ENCODE data around the gene SUSD3.
"Not testable (repeated sequence)": the region's sequence is repeated elsewhere in the genome, so short reads cannot be mapped to it uniquely, and the experiment has no call there.

Gene SUSD3

DNA sequence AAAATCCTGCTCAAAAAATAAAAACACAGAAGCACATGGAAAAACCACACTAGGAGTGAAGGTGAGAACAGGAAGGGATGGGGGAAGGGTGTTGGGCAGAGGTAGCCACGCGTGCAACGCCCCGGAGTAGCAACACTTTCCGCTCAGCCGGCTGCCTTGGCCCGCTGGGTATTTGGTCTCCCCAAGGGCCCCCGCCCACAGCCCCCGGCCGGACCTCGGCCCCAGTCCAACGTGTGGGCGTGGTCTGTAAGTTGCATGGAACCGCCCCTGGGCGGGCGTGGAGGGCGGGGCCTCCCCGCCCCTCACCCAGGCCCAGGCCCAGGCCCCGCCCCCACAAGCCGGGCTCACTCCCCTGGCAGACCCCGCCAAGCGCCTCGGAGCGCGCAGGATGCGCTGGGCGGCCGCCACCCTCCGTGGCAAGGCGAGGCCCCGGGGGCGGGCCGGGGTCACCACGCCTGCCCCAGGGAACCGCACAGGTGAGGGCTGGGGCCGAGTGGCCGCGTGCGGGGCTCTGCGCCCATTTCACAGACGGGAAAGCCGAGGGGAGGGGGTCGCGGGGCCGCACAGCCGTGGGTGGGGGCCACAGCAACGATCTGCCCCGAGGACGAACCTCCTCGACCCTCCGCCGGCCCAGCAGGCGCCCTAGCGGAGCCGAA, at the start of gene SUSD3:
Gene SUSD3, plus strand, starts transcription at position 347 of the 656 bp plus-strand sequence. Its CDS starts 42 bp downstream, at position 389.
- DNase-seq = no peak

DNA sequence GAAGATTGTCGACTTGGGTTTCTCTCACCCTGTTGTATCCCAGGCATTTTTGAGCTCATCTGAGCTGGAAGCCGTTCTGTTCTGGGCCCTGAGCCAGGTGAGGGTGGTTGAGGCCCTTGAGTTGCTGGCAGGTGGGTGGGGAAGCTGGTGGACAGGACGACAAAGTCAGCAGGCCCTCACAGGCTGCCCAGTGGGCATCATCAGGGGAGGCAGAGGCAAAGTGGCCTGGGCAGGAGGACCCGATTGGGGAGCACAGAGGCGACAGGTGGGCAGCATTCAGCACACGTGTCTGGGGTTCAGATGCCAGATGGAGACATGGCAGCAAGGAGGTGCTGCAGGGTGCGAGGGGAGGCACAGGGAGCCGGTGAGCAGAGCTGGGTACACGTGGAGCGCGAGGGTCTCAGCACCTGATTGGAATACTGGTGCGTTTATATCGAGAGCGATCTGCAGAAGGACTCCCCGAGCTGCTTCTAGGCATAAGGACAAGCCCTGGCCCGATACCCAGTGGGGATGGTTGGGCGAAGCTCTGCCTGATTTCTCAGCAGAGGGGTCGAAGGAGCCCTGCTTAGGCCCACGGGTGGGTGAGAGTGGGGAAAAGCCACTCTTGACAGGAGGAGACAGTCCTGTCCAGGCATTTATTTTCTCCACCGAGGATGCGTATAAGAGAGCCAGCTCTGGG, 49.0 kb upstream of the SUSD3 start:
- no peak for DNase-seq

DNA sequence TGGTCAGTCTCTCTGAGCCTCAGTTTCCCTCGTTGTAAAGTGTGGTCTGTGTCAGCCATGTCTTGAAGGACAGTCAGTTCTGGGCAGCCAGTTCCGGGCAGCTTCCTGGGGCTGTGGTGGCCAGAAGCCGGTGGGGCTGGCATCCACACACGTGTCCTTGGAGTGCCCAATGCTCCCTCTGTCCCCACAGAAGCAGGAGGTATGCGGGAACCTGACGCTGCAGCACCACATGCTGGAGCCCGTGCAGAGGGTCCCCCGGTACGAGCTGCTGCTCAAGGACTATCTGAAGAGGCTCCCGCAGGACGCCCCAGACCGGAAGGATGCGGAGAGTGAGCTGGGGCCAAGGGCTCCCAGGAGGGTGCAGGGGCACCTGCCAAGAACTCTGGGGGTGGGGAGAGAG, 48.4 kb upstream of the SUSD3 start:
- no peak for DNase-seq

DNA sequence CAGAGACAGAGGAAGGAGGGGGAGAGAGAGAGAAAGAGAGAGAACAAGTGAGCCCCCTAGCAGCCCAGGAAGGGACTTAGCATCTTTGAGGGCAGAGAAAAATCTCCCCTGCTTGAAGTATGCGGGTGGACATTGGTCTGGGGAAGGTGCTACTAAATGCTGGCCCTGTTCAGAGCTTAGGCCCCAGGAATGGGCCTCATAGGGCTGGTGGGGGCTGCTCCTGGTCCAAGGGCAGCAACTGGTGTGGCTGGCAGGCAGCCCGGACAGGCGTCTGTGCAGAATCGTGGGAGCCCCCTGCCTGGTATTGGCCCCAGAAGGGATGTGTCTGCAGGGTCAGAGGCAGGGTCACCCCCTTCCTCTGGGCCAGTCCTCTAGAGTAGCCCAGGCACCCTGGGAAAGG, 47.8 kb upstream of the SUSD3 start:
- no peak for DNase-seq

DNA sequence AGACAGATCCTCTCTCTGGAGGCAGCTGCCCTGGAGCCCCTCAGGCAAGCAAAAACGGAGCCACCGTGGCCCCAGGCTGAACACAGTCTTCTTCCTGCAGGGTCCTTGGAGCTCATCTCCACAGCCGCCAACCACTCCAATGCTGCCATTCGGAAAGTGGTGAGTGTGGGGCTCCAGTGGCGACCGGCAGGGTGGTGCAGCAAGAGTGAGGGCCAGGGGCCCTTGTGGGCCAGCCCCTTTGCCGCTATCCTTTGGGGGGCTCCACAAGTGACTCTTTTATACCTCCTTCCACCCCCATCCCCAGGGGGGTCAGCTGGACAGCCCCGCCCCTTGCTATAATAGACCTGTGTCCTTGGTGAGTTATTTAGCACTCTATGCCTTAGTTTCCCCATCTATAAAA, 47.4 kb upstream of the SUSD3 start:
- DNase-seq = no peak

DNA sequence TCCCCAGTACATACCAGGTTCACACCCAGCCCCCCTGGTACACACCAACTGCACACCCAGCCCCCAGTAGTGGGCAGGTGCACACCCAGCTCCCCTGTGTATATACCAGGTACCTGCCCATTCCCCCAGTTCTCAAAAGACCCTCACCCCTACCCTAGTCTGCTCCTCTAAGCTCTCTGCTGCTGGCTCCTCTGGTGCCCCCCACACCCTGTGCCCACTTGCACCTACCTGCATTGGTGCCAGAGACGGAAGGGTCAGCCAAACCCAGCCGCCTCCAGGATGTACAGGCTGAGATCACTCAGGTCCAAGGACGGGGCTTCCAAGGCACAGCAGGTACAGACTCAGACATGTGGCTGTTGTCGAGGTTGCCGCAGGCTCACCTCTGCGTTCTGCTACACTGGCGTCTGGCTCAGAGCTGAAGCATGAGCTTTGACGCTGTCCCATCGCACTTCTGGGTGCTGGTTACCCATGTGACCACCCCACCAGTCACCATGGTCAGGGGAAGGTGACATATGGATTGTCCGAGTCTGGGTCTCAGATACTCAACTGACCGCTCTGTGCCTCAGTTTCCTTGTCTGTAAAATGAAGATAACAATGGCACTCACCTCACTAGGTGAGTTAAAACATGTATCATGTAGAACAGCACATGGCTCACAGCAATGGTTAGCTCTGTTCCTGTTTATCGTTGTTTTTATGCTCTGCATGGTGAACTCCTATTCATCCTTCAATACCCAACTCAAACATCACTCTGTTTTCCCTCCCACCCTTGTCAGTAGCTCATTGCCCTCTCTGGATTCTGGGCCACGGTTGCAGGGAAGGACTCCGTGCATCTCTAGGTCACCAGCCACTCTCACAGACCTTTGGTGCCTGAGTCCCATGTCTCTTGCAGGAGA, 45.3 kb upstream of the SUSD3 start:
- DNase-seq = no peak

DNA sequence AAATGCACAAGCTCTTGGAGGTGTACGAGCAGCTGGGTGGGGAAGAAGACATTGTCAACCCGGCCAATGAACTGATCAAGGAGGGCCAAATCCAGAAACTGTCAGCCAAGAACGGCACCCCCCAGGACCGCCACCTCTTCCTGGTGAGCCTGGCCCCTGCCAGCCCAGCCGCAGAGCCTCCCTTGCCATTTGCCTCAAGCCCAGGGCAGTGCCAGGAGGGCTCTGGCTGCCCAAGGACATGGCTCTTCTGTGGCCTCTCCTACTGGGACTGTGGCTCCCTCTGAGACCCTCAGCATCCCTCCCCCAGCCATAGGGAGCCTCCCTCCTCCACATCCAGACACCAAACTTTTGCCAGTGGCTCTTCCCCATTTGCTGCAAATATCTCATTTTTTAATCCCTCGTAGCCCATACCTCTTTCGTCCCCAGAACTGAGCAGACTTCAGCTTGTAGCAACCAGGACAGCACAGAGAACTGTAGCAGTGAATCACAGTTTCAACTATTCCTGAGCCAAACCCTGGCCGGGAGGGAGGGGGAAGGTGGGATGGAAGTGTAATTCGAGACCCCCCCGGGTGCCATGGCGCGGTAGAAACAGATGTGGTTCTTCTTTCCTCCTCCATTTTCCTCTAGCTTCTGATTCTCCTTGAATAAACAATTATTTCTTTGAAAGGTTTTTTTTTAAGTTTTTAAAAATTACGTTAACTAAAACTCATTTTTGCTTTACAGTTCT, 44.5 kb upstream of the SUSD3 start:
- DNase-seq = no peak

DNA sequence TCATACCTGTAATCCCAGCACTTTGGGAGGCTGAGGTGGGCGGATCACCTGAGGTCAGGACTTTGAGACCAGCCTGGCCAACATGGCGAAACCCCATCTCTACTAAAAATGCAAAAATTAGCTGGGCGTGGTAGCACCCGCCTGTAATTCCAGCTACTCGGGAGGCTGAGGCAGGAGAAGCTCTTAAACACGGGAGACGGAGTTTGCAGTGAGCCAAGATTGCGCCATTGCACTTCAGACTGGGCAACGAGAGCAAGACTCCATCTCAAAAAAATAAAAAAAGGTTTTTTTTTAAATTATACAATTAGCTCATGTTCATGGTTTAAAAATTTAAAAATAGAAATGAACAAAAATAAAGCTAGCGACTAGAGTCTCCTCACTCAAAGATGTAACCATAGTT, 43.3 kb upstream of the SUSD3 start:
- not testable (repeated sequence) for DNase-seq

DNA sequence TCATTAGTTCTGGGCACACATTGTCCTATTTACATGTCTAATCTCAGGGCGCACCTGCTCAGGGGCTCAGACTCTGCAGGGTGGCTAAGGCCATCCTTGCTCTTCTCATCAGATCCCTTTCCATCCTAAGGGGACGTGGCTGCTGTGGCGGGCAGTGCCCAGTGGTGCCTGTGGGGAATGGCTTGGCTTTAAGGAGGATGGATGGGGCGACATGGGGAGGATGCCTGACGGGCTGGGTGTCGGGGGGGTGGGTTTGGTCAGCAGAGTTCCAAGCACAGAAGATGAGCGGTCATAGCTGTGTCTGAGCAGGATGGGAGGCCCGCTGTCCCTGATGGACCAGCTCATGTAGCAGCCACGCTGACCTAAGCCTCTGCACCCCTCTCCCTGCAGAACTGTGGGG, 40.9 kb upstream of the SUSD3 start:
- no peak for DNase-seq

DNA sequence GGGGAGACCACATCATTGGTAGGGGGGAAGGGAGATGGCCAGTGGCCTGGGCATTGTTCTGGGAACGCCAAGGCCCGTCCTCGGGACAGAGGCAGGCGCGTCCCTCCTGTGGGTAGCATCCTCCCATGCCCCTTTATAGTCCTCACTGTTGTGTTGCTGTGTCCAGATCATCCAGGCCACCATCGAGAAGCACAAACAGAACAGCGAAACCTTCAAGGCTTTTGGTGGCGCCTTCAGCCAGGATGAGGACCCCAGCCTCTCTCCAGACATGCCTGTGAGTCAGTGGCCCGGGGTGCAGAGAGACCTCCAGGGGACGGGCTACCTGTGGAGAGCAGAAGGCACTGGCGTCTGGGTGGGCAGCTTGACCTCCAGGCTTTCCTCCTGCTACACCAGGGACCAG, 38.4 kb upstream of the SUSD3 start:
- DNase-seq = no peak

DNA sequence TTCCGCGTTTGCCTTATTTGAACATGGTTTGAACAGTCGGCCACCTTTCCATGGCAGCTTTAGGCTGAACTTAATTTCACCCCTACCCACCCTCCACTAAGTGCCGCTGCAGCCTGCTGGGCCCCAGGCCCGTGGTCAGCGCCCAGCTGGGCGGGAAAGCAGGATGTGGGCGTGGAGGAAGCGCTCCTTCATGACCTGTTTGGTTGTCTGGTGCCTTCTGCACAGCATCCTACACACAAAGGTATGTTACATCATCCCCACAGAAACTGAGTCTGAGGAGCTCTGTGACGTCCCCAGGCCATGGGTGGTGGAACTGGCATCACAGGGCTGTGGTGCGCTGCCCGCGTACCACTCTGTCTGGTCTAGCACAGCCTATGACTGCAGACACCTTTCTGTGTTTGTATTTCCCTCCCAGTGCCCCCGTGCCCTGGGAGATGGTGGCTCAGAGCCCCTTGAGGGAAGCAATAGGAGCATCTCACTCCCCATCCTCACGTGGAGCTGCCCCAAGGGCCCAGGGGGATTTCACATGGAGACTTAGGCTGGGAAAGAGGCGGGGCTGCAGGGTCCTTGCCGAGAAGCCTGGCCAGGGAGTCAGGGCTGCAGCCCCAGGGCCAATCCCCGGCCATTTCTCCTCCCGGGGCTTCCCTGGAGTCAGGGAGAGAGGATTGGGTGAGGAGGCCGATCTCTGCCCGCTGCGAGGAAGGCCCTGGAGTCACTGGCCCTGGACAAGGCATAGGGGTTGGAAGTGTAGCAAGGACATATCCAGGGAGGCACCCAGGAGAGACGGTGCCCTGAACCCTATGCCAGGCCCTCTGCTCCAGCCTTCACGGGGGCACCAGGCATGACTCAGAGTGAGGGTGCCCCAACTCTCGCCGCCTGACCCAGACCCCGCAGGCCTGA, 37.5 kb upstream of the SUSD3 start:
- DNase-seq = no peak

DNA sequence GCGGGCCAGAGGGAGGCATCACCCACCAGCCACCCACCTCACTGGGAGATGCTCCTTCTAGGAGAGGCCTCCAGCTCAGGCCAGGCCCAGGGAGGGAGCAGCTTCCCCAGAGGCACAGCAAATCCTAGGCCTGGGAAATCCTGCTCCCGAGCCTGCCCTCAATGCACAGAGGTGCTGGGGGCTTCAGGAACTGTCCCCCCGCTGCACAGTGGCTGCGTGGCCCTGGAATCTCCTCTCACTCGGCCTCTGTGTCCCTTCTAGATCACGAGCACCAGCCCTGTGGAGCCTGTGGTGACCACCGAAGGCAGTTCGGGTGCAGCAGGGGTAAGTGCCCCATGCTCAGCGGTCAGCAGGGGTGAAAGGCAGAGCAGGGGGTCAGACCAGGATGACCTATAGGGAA, 36.4 kb upstream of the SUSD3 start:
- DNase-seq = no peak

DNA sequence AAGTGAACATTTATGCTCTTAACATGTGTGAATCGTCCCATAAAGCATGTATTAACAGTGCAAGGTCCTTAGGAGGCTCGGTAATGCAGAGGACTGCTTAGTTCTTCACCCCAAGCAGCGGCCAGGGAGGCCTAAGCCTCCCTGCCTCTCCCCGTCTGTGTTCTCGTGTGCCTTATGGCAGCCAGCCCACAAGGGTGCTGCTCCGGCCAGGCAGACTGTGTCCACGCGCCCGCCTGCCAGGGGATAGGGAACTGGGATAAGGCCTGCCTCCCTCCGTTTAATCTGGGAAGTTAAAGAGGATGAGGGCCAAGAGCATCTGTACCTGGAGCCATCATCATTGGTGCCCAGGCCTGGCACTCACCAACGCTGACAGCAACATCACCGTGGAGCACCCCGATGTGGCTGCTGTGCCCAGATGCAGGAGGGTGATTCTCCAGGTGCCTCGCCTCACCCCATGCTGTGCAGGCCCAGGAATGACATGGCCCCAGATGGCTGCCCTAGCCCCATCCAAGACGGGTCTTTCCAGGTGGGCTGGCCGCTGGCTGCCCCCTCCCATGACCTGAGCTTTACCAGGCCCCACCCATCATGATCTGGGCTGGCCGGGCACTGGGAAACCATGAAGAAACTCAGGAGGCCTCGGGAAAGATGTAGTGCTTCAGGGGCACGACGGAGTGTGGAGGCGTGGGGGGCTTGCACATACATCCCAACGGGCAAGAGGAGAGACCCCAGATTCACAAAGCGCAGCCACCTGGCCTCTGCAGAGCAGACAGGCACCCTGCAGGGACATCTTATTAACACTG, 35.6 kb upstream of the SUSD3 start:
- DNase-seq = no peak

DNA sequence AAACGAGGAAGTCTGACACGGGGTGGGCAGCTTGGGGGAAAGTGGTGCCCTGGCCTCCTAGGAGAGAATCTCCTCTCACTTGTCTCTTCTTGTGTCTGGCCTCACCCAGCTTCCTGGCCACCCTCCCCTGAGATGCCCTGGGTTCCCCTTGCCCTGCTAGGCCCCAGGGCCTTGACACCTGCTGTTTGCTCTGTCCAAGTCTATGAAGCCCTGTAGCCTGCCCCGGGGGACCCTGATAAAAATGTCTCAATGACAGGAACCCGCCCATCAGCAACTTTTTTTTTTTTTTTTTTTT, 35.0 kb upstream of the SUSD3 start:
- no peak for DNase-seq

DNA sequence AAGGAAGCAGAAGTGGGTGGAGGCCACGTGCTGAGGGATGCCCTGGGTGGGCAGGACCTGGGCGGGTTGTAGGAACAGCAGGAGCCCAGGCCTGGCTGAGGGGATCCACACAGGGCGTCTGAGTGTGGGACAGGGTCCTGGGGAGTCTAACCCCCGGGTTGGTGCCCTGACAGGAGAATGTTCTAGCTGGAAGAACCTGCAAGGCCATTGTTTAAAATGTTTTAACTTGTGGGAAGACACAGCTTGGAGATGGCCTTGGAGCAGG, 33.9 kb upstream of the SUSD3 start:
- DNase-seq = no peak

DNA sequence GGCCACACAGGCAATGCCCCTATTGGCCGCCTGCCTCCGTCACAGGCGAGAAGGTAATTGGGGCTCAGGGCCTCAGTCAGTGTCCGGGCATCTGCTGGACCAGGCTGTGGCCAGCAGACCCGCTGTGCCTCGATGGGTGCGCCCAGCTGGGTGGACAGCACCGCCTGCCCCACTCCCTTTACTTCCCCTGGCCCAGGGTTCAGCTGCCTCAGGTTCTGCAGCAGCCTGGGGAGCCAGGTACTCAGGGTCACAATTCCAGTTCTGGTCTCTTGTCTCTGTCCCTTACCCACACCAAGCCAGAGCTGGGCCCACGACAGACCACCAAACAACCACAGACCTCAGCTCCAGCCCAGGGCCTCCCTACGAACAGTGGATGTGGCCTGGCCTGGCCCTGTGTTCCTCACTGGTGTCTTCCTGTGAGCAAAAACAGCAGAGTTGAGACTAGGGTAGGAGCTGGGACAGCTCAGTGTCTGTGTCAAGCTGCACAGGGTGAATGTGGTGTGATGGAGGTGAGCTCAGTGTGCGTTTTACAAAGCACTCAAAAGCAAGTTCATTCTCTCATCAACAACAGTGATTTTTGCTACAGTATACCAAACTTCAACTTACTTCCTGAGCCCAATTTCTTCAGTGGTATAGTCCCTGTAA, 33.4 kb upstream of the SUSD3 start:
- no peak for DNase-seq

DNA sequence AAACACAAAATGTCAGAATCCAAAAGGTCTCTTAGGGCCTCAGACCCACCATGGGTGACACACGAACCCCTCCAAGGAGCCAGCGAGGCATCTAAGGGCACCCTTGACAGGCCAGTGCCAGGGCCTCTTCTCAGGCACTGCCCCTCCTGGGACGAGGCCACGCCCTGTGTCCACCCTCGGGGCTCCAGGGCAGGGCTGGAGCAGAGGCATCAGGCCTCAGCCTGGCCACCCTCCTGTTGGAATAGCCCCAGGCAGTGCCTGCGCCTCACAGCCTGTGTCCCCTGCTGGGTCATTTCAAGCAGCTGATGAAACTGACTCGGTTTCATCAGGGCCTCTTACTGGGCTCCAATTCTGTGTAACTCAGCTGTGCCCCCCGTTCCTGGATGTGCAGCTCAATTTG, 32.8 kb upstream of the SUSD3 start:
- no peak for DNase-seq

DNA sequence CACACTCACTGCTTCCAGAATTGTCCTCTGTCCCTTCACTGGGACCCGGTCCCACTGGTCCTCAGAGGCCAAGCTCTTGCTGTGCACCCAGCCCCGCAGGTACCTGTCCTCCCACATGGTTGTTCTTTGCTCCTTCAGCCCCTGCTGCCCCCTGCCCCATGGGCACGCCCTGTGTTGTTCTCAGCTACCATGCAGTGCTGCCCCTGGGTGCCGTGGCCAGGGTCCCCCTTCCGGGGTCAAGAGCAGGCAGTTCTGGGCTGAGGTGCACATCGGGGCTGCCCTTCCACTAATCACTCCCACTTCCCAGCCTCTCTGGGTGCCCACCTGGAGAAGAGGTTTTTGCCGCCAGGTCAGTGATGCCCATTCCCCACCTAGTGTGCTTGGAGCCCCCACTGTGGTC, 31.9 kb upstream of the SUSD3 start:
- no peak for DNase-seq

DNA sequence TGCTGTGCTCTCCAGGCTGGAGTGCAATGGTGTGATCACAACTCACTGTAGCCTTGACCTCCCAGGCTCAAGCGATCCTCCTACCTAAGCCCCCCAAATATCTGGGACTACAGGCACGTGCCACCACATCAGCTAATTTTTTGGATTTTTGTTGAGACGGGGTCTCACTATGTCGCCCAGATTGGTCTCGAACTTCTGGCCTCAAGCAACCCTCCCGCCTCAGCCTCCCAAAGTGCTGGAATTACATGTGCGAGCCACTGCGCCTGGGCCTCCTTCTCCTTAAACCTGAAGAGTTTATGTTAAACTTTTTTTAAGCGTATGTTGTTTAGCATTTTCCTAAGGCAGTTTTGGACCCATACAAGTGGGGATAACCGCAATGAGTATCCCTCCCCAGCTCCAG, 30.8 kb upstream of the SUSD3 start:
- DNase-seq = no peak

DNA sequence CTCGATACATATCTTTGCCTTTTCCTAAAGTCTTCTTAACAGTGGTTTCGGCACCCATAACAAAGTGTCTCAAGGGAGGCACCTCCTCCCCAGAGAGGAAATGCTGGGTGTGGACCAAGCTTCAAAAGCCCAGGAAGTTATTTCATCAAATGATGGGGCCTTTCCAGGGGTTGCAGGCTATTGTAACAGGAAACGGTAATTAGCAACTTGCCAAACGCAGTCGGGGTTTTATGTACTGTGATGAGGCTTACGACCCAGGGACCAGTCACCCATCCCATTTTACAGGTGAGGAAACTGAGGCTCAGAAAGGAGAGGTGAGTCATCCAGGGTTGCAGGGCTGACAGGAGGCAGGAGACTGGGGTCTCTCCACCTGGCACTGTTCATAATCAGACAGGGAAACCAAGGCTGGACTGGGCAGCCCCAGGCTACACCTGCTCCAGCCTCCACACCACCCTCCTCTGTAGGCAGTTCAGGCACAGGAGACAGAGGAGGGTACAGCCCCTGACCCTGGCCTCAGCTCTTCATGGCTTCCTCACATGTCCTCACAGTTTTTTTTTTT, 30.0 kb upstream of the SUSD3 start:
- no peak for DNase-seq
